Brain pericyte (primary cell): ENCODE data around the gene ZC3HAV1.
"Not testable (repeated sequence)": the region's sequence is repeated elsewhere in the genome, so short reads cannot be mapped to it uniquely, and the experiment has no call there.

Source experiments
- DNase-seq: peaks from one replicate; pipeline ENCODE4 v3.0.0-alpha.2; 2012; ENCODE audit warnings: low read depth, low spot score

ZC3HAV1 gene

DNA sequence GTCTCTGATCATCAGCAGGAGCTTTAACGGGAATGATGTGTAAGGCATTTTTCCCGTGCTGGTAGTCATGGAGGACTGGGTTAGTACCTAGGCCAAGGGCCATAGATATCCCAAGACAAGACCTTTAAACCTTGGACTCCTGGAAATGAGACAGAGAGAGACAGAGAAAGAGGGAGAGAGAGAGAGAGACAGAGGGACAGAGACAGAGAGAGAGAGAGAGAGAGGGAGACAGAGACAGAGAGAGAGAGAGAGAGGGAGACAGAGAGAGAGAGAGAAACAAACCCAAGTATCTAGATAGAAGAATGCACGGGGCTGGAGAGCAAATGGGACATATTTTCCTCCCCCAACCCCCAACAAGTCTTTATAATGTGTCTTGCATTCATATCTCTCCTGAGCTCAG, 22.3 kb downstream of the ZC3HAV1 start:
- no peak for DNase-seq

DNA sequence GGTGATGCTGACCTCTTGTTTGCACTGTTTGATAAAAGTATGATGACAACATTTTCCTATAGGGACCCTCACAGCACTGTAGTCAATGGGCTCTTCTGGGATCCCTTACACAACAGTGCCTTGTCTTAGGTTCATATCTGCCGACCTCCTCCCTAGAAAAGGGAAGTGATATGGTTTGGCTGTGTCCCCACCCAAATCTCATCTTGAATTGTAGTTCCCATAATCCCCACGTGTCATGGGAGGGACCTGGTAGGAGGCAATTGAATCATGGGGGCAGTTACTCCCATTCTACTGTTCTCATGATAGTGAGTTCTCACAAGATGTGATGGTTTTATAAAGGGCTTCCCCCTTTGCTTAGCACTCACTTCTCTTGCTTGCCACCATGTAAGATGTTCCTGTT, 23.1 kb downstream of the ZC3HAV1 start:
- DNase-seq = no peak

DNA sequence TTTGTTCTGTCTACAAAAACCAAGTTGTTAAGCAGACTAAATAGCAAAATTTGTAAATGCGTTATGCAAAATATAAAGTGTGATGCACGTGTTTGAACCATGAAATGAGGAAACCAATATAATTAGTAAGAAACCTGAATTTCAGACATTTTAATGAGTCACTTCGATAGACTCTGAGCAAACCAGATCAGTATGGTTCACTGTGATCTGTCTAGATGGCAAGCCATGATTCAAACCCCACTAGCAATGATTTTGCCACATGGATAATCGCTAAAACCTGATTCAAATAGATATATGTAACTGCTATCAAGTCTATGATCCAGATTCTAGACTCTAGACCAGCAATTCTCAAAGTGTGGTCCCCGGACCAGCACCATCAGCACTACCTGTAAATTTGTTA, 24.8 kb downstream of the ZC3HAV1 start:
- DNase-seq = no peak

DNA sequence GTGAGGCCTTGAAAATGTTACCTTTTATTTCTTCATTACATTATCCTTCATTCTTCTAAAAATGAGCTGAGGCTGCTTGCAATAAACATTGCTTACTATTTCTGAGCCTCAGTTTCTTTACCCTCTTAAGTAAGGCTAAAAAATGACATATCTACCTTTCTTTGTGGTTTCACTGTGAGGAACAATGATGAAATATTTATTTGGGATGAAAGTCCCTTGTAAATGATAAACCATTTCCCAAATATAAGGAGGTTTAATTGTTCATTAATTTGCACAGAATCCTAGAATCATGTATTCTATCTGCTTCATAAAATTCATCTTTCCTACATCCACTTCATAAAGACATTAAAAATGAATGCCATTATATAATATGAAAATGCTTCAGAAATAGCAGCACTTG, 27.9 kb downstream of the ZC3HAV1 start:
- DNase-seq = no peak

DNA sequence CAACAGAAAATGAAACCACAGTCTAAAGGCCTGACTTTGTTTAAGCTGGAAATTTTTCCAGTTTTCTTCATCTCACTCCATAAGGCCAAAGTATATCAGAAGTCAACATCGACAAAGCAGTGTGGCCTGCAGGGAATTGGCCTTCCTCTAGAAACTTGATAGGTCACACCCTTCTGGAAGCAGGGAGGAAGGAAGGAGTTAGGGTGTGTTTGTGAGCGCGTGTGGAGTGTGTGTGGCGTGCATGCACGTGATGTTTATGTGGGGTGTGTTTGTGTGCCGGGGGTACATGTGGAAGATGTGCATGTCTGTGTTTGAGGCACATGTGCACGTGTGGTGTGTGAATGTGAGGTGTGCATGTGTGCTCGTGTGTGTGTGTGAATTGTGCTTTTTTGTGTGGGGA, 28.6 kb downstream of the ZC3HAV1 start:
- no peak for DNase-seq

DNA sequence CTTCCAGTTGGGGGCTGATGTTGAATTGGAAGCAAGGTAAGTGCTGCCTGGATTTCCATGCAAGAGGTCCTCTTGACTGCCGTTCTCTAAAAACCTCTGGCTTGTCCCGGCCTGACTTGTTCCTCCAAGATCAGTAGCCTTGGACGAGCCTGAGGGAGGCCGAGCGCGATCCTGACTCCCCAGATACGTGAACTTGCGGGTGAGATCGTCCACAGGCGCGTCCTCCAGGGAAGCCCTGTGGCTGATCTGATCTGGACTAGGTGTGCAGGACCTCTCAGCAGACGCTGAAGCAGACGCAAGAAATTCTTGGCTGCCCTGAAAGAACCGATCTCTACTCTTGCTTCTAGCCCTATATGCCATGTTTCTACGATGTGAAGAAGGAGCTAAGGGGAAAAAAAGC, 29.7 kb downstream of the ZC3HAV1 start:
- no peak for DNase-seq

DNA sequence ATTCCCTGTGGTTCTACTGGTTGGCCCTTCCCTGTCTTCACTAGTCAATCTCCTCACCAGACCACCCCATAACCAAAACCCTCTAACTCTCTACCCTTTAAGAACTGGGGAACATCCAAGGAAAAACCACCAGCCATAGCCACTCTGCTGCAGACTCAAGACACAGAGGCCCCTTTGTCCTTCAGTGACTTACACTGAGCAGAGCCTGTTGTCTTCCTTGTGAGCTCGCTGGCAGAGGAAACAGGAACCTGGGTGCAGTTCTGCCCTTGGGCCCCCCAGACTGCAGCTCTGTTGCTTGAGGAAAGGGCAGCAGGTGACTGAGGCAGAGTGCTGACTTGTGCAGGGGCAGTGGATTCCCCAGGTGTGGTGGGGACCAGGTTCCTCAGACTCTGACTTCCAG, 30.6 kb downstream of the ZC3HAV1 start:
- no peak for DNase-seq

DNA sequence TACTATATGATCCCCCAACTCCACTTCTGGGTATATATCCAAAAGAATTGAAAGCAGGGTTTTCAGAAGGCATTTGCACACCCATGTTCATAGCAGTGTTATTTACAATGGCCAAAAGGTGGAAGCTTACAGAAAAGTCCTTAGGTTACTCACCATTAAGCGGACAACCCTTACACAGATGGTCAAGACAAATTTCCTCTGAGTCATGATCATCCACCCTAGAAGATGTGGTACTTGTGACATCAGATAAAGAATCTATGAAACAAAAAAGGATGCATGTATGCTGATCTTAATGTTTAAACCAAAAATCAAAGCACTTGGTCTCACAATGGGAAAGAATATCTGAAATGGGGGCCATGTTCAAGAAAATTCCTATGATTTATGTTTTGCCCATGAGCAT, 31.1 kb downstream of the ZC3HAV1 start:
- DNase-seq = no peak

DNA sequence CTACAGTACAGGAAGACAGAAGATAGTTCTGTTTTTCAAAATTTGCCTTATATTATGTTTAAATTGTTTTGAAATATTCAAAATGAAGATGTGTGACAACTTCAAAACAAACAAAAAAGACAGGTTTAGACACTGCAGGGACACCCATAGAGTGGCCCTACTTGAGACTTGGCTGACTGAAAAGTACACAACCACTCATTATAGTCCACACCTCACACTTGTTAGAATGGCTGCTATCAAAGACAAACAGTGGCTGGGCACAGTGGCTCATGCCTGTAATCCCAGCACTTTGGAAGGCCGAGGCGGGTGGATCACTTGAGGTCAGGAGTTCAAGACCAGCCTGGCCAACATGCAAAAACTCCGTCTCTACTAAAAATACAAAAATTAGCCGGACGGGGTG, 31.8 kb downstream of the ZC3HAV1 start:
- not testable (repeated sequence) for DNase-seq

DNA sequence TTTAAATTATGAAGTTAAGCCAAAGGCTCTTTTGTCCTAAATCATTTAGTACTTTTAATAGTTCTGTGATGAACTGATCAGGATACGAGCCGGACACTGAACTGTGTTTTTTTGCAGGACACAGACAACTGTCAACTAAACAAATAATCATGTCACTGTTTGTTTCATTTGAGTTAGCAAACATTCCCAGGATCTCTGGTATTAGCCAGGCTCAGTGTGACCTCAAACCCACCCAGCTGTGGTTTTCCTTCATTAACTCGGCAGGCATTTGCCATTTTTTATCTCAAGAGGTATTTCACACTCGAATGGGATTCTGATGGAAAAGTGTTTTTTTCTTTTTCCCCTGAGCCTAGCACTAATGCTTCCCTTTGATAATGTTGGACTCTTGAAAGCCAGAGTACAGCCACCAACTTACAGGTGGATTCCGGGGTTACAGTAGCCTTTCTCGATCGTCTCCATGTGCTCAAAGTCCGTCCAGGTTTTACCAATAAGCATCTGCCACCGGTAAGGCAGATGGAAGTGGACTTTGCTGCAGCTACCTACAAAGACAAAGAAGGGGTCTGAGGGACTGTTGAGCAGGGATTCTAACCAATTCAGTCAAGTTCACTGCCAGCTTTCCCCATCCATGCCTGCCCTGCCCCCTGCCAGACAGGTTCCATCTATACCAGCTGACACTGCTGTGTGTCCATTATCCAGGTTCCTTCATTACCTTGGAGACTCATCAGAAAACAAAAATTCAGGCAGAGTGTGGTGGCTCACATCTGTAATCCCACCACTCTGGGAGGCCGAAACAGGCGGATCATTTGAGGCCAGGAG, 33.4 kb downstream of the ZC3HAV1 start:
- DNase-seq = no peak

DNA sequence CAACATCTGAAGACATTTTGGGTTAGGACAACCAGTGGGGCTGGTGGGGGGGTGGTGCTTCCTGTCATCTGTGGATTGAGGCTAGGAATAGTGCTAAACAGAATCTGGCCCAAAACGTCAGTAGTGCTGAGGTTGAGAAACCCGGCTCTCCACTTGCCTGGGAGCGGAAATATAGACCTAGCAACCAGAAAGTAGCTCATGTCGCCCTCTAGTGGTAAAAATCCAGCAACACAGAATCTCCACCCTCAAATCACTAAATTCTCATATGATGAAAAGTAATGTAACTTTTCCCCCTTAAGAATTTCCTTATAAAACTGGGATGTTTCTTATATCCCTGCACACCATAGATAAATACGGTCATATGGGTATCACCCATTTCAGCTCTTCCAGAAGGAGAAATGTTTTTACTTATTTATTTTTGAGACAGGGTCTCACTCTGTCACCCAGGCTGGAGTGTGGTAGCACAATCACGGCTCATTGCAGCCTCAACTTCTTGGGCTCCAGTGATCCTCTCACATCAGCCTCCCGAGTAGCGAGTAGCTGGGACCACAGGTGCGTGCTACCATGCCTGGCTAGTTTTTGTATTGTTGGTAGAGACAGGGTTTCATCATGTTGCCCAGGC, 34.4 kb downstream of the ZC3HAV1 start:
- DNase-seq = peak; percentile 30

DNA sequence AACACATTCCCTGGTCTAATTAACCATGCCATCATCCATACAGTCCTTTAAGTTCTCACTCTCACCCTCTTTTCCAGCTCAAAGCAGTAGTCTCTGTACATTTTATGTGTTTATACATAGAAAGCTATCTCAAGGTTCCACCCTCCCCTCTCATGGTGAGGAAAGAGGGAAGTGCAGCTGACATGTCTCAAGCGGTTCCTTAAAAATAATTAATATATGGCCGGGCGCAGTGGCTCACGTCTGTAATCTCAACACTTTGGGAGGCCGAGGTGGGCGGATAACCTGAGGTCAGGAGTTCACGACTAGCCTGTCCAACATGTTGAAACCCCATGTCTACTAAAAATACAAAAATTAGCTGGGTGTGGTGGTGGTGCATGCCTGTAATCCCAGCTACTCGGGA, 36.7 kb downstream of the ZC3HAV1 start:
- no peak for DNase-seq

DNA sequence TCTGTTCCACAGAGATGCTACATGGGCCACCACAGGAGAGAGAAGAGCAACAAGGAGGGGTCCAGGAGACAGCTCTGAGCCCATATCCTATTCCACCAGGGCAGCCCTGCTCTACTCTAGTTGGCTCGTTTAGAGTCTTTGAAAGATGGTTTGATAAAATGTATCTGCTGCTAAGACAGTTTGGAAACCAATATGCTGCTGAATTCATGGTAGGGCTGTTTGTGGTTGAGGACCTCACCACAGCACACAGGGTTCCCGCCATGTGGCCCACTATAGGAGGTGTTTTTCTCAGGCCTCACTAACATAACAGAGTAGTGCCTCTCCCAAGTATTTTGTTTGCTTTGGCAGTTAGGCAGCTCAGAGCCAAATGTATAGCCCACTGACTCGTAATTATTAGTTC, 37.8 kb downstream of the ZC3HAV1 start:
- no peak for DNase-seq

DNA sequence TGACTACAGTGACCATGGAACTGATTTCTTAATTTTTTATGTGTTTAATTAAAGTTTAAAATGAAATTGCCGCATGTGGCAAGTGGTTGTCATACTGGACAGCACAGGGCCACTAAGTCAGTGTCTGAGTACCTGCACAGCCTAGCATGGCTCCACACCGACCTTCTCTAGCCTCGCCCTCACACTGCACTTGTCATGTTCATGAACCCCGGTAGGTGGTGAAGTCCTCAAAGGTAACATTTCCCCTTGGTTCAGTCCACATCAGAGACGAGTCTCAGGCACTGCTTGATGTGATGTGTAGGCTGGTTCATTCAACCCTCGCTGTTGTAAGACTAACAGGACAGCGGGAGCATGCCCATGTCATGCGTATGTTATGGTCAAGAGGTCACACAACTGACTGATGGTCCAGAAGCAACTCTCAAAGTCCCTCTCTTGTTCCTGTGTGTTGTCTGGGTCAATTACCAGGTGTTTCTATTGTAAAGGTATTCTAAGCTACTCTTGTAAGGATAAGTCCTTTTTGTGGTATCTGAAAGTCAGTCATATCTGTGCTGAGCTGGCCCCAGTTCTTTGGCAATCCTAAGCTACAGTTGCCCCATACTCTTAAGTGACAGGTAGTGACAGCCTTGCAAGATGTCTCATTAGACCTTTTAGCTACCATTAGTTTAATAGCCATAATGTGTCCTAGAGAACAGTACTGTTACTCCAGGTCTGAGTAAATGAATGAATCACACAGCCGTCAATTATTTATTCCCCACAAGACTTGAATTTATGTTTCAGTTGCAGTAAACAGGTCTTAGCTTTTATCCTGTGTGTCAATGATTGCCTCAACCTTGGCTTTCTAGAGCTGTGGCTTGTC, 40.7 kb downstream of the ZC3HAV1 start:
- DNase-seq = no peak

DNA sequence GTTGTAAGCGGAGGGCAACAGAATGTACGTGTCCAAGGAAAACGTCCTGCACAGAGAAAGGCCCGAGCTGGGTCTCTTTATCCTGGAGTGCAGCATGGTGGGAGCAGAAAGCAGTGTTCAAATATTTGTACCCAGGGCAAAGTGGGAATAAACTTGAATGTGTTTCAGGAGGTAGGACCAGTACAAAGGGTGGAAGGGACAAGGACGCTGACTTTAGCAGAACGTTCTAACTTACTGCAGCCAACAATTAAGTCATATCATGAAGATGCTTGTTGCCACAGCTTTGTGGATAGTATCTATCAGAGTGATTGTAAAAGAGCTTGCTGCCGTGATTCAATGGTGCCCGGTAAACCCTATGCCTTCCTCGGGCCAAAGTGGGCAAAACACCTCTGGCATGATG, 43.2 kb downstream of the ZC3HAV1 start:
- DNase-seq = no peak

DNA sequence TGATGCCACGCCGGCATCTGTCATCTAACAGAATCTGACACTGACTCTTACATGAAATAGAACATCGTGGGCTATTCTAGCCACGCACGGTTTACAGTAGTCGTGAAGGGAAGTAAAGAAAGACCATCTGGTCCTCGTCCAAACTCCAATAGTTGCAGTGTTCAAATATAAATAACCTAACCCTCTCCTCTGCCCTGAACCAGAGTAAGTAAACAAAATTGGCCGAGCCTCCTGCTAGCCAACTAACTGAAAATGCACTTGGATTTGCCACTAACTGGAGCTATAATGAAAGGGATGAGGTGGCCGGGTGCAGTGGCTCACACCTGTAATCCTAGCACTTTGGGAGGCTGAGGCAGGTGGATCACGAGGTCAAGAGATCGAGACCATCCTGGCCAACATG, 44.2 kb downstream of the ZC3HAV1 start:
- DNase-seq = no peak

DNA sequence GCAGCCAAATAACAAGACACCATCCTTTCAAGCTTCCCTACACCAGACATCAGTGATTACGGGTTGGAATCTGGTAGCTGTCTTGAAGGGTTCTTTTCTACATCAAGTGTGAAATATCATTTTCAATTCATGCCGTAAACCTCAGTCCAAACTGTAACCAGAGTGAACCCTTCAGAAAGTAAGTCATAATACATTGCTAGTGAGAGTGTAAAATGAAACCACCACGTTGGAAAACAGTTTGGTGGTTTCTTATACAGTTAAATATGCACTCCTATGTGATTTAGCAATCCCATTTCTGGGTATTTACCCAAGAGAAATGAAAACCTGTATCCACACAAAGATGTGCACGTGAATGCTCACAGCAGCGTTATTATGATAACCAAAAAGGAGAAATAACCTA, 48.1 kb downstream of the ZC3HAV1 start:
- DNase-seq = no peak

DNA sequence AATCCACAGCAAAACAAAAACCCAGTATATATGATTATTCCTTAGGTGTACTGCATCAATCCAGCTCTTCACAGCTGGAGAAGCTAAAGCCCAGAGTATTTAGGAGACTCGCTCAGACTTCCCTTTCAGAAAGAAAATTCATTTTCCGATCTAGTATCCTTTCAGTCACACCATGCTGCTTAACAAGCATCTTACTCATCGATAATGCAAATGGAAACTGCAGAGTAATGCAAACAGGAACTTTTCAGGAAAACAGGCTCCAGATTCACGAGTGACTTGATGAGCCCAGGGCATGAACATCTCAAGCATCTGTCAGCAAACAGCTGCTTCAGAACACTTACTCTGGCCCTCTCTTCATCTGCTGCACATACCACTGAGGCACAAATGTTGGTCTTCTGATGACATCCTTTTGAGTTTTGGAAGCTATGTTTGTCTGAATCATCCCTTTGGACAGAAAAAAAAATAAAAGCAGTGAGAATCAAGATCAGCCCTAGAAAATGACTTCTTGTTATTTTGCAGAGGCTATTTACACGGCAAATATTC, 48.8 kb downstream of the ZC3HAV1 start:
- no peak for DNase-seq

DNA sequence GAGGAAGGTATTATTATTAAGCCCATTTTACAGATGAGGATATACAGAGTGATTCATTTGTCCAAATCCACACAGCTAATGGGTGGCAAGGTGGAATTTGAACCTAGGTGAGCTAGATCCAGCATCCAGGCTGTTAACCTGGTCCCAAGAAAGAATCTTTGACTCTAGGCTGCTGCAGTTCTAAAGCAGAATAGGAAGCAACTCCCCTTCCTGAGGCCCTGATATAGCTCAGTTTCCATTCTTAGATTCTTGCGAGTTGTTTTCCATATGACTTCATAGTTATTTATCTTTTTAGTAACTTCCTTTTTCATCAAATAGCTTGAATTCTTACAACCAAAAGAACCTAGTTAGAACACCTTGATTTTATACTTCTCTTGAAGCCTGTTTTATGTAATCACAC, 49.6 kb downstream of the ZC3HAV1 start:
- no peak for DNase-seq

DNA sequence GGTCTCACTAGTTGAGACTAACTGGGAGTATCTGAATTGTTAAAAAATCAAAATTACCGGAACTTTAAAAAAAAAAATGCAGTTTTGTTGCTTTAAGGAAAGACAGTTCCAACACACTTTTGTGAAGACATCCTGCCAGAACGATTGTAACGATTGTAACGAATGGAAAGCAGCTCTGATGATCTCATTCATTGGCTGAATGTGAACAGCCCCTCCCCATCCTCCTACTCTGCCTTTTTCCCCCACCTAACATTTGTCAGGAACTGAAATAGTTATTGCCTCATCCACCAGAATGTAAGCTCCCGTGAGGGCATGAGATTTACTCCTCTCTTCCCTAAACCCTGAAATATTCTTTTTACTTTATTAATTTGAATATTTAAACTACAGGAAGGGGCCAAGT, 50.6 kb downstream of the ZC3HAV1 start:
- no peak for DNase-seq

DNA sequence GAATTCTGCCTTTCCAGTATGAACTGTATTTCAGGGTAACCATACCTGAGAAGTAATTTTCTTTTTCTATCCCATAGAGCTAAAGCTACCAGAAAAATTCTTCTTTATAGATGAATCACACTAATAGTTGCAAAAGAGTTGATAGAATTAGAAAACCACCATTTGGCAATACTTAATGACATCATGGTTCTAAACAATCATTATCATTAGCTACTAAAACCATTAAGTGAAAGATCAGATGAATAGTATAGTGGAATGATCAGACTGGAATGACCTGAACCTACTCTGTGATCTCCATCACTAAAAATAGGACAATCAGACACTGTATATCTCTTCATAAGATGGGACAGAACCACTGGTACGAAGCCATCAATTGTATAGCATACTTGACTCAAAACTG, 53.8 kb downstream of the ZC3HAV1 start:
- DNase-seq = no peak

DNA sequence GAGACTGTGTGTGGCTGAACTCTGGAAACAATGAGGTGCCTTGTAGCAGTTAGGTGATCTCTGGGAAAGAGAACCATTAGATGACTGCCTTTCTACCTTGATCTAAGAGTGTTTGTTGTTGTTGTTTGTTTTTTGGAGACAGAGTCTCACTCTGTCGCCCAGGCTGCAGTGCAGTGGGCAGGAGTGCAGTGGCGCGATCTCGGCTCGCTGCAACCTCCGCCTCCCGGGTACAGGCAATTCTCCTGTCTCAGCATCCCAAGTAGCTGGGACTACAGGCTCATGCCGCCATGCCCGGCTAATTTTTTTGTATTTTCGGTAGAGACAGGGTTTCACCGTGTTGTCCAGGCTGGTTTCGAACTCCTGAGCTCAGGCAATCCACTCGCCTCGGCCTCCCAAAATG, 54.9 kb downstream of the ZC3HAV1 start:
- not testable (repeated sequence) for DNase-seq
